K562 (cell line): ENCODE results near the gene RNF166. TPM values are rescaled to one million over a fixed set of nuclear protein-coding genes. Genes with fewer than 3 reads are reported as not detected.
A peak's percentile ranks its signal among the peaks of the same experiment; 100 is the strongest.

Source experiments
- ATAC-seq: fragments of 200-7000 bp; cut with Tn5 transposase; 3 replicates; pipeline ENCODE4 v1.9.1; 2020; ENCODE audit warnings: moderate library complexity
- BruUV-seq: library from RNA; stranded (reverse); fragments of 400-500 nt; replicated peaks from 2 replicates; lab custom pipeline; 2021; lab: Mats Ljungman, UMichigan
- CTCF ChIA-PET: fragments of 300-600 bp; formaldehyde crosslinking; extraction: SDS; loops from one replicate; lab custom pipeline; 2021; ENCODE audit warnings: low intra/inter-chr PET ratio; lab: Yijun Ruan, JAX
- POLR2A ChIA-PET: fragments of 300-600, 350-650 bp; sonication (Branson Sonifier 250); formaldehyde crosslinking; extraction: SDS; loops from one replicate; lab custom pipeline; 2021; ENCODE audit warnings: antibody characterized with exemption, inconsistent platforms; lab: Yijun Ruan, JAX
- DNase-seq, 4 experiments: peaks; one replicate each; pipeline versions ENCODE4 v3.0.0 to v3.0.0-alpha.2; 2011 to 2018; ENCODE audit warnings: low spot score in 3 of 4, mixed read lengths in 3 of 4; ENCODE audit errors: extremely low read depth in 1 of 4
- FAIRE-seq: peaks from 2 replicates; lab custom pipeline; 2011; peaks lifted over from hg19 to GRCh38; lab: Jason Lieb, UNC
- H2AFZ ChIP-seq: 2 replicates; pipeline ENCODE4 v1.6.0; 2011; ENCODE audit warnings: low read depth, low read length, control low read depth, inconsistent platforms
- H3K27ac ChIP-seq: fragments of 200-600 bp; 3 replicates; pipeline ENCODE4 v1.8.0; 2011; ENCODE audit warnings: low read depth, mild to moderate bottlenecking, control low read depth, inconsistent platforms, low read length, moderate library complexity, mixed read lengths; ENCODE audit errors: extremely low read depth
- H3K27me3 ChIP-seq, 2 experiments: fragments of 300-600 bp in 1 of 2; 2 replicates in 1 of 2; 3 replicates in 1 of 2; pipeline versions ENCODE4 v1.6.0 to v1.8.0; 2011; ENCODE audit warnings: inconsistent platforms in 2 of 2, low read length in 2 of 2, mild to moderate bottlenecking in 1 of 2, mixed read lengths in 1 of 2, moderate library complexity in 1 of 2; ENCODE audit not compliant: control insufficient read depth in 2 of 2, insufficient read depth in 2 of 2
- H3K36me3 ChIP-seq: fragments of 300-600 bp; 3 replicates; pipeline ENCODE4 v1.8.0; 2011; ENCODE audit warnings: mild to moderate bottlenecking, low read length, inconsistent platforms; ENCODE audit not compliant: control insufficient read depth, insufficient read depth
- H3K4me1 ChIP-seq, 2 experiments: fragments of 200-600 bp in 1 of 2; replicated peaks in 1 of 2; 2 replicates in 1 of 2; 3 replicates in 1 of 2; pipeline versions ENCODE4 v1.5.1 to v1.8.0; 2011; ENCODE audit warnings: inconsistent platforms in 2 of 2, low read length in 2 of 2, mild to moderate bottlenecking in 1 of 2, mixed read lengths in 1 of 2, moderate library complexity in 1 of 2; ENCODE audit not compliant: control insufficient read depth in 2 of 2, insufficient read depth in 2 of 2
- H3K4me2 ChIP-seq: 2 replicates; pipeline ENCODE4 v1.6.1; 2011; ENCODE audit warnings: low read length, control low read depth, inconsistent platforms, mixed read lengths; ENCODE audit not compliant: insufficient read depth
- H3K4me3 ChIP-seq: fragments of 200-600 bp; sonication (generic), shearing (Covaris generic); 2 replicates; pipeline ENCODE4 v1.5.1; 2016; ENCODE audit warnings: control low read depth, inconsistent platforms
- H3K79me2 ChIP-seq: fragments of 200-600 bp; 3 replicates; pipeline ENCODE4 v1.8.0; 2011; ENCODE audit warnings: low read length, inconsistent platforms; ENCODE audit not compliant: control insufficient read depth, insufficient read depth
- H3K9ac ChIP-seq, 2 experiments: 2 replicates each; pipeline versions ENCODE4 v1.6.0 to v1.6.1; 2011; ENCODE audit warnings: low read depth in 2 of 2, low read length in 2 of 2, control low read depth in 1 of 2, inconsistent platforms in 1 of 2, mild to moderate bottlenecking in 1 of 2, mixed read lengths in 1 of 2; ENCODE audit not compliant: insufficient read depth in 1 of 2
- H3K9me1 ChIP-seq: one replicate; pipeline ENCODE4 v1.6.0; 2011; ENCODE audit warnings: inconsistent platforms, mild to moderate bottlenecking, low read length, moderate library complexity; ENCODE audit not compliant: control insufficient read depth, insufficient read depth
- H3K9me3 ChIP-seq: replicated peaks from 2 replicates; pipeline ENCODE4 v1.5.1; 2011; ENCODE audit warnings: low read depth, low read length, inconsistent platforms; ENCODE audit not compliant: control insufficient read depth, insufficient read depth
- H4K20me1 ChIP-seq: replicated peaks from 2 replicates; pipeline ENCODE4 v1.6.1; 2011; ENCODE audit warnings: low read length, inconsistent platforms, mixed read lengths; ENCODE audit not compliant: control insufficient read depth, insufficient read depth
- L3MBTL2 ChIP-seq: fragments of 450-650 bp; IDR thresholded peaks from 2 replicates; pipeline ENCODE4 v1.6.1; 2016; ENCODE audit warnings: mild to moderate bottlenecking, moderate library complexity
- PCBP1 ChIP-seq: fragments of 200-400 bp; formaldehyde crosslinking; IDR thresholded peaks from 2 replicates; pipeline ENCODE4 v1.6.1; 2018; ENCODE audit warnings: mild to moderate bottlenecking, low read depth, low read length; ENCODE audit not compliant: poor library complexity, severe bottlenecking
- ZBTB7A ChIP-seq: IDR thresholded peaks from 2 replicates; pipeline ENCODE4 v1.6.1; 2011; ENCODE audit warnings: low read depth, mild to moderate bottlenecking, low read length, moderate library complexity, borderline replicate concordance; ENCODE audit not compliant: control insufficient read depth
- WGBS: fragments of 100-300 bp; shearing (Covaris generic); methylation state at CpG from one replicate; pipeline ENCODE4 v1.1.6; 2016; ENCODE audit warnings: low coverage, mixed read lengths; ENCODE audit not compliant: insufficient coverage; ENCODE audit errors: missing lambda C conversion rate; 5-methylcytosine and 5-hydroxymethylcytosine counted together
- in situ Hi-C: fragments of 300-500 bp; cut with MboI; formaldehyde crosslinking; loops from 4 replicates; pipeline ENCODE4 v1.15.0; 2018; ENCODE audit warnings: inconsistent platforms, mixed read lengths
- intact Hi-C: fragments of 100-400 bp; cut with micrococcal nuclease; formaldehyde crosslinking; loops from 2 replicates; pipeline ENCODE4 v1.14.2; 2022
- polyA plus RNA-seq, 8 experiments: library from polyadenylated mRNA; depleted of rRNA in 4 of 8; stranded (reverse) in 5 of 8; unstranded in 3 of 8; fragments of >200 nt; fragmentation: Nextera tagmentation in 2 of 8; fragmentation: Illumina TruSeq in 1 of 8; extraction: Ambion mirVana in 2 of 8; extraction: Trizol in 1 of 8; gene quantifications; 2 replicates each; pipeline versions ENCODE4 v1.2.1 to v1.2.3, GENCODE V29; 2011 to 2014; ENCODE audit warnings: inconsistent platforms in 1 of 8, missing spikeins in 1 of 8
- total RNA-seq, 7 experiments: library from RNA; depleted of rRNA in 6 of 7; stranded (reverse); fragments of >200 nt in 6 of 7; fragmentation: Illumina TruSeq in 2 of 7; extraction: Trizol in 2 of 7; gene quantifications; 2 replicates each; pipeline versions ENCODE4 v1.2.1 to v1.2.3, GENCODE V29; 2011 to 2021; ENCODE audit warnings: low replicate concordance in 1 of 7
- TF ChIP-seq, protein P1 (sequence below): fragments of 150-350 bp; conservative IDR thresholded peaks from 2 replicates; pipeline ENCODE4 v1.6.1; 2014; ENCODE audit warnings: low read length

RNF166 gene
- total and polyA plus RNA-seq, 9 of the 15 experiments (the other 6 are each of a cell fraction or from before 2014, with no cell fraction given): 0.56 to 60.3 (median 19.5) TPM

GRCh38 chr16:88713054-88713453, 6.8 kb upstream of the RNF166 start:
- Histone ChIP-seq H3K4me3 (no peak overlapping the region), H3K27ac (no peak overlapping the region), H3K9me3 (0 out of 2 replicates have a peak, but pooled peaks cover 2% of the 10 kb centered on the region), H3K9me1 (peaks cover 3% of the 10 kb centered on the region), H3K4me1 (peaks cover 0 to 69% of the 10 kb centered on the region in 2 experiments; a peak in 2 of 5 replicates), H3K9ac (0 out of 4 replicates have a peak overlapping the region, but pooled peaks of 1 of the 2 experiments have one; percentile 12), H3K79me2 (peaks cover 28% of the 10 kb centered on the region), H3K27me3 (no peaks in the 10 kb centered on the region; a peak in 1 of 5 replicates), H2AFZ (no peak overlapping the region), H3K36me3 (peaks cover 94% of the 10 kb centered on the region), H4K20me1 (peaks cover 17% of the 10 kb centered on the region; the same call in 1 of the 2 replicates), H3K4me2 (no peak overlapping the region)
- DNase-seq: no peak
- ATAC-seq: no peak
- WGBS: 91% methylated on average over 4 of the region's 15 CpGs
- TF ChIP-seq, protein P1, sequence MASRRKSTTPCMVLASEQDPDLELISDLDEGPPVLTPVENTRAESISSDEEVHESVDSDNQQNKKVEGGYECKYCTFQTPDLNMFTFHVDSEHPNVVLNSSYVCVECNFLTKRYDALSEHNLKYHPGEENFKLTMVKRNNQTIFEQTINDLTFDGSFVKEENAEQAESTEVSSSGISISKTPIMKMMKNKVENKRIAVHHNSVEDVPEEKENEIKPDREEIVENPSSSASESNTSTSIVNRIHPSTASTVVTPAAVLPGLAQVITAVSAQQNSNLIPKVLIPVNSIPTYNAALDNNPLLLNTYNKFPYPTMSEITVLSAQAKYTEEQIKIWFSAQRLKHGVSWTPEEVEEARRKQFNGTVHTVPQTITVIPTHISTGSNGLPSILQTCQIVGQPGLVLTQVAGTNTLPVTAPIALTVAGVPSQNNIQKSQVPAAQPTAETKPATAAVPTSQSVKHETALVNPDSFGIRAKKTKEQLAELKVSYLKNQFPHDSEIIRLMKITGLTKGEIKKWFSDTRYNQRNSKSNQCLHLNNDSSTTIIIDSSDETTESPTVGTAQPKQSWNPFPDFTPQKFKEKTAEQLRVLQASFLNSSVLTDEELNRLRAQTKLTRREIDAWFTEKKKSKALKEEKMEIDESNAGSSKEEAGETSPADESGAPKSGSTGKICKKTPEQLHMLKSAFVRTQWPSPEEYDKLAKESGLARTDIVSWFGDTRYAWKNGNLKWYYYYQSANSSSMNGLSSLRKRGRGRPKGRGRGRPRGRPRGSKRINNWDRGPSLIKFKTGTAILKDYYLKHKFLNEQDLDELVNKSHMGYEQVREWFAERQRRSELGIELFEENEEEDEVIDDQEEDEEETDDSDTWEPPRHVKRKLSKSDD: no peak
- peak; percentile 11 for TF ChIP-seq PCBP1
- TF ChIP-seq ZBTB7A: peak; percentile 61; the same call in 1 of the 2 replicates
- TF ChIP-seq L3MBTL2: no peak
- no TSS peak for BruUV-seq
- in situ Hi-C loops: no loop called here
- no peak for FAIRE-seq
- intact Hi-C loops: no loop called here
- ChIA-PET CTCF (interaction anchor here (0.7 kb wide), 1 partner anchor 95 kb away, joined by 3 read pairs; no protein-coding TSS in a partner anchor), POLR2A (interaction anchor here (0.5 to 0.9 kb wide), 2 partner anchors 17 to 53 kb away, joined by 3 read pairs; no protein-coding TSS in a partner anchor)
